ENCODE results near the gene RPL28.

The RPL28 gene

GRCh38 chr19:55372316-55373081 lies 13.2 kb upstream of the RPL28 start:
- in situ Hi-C loops (cut with MboI; ENCODE audit: low sequenced_read_pairs), result no loop called here

DNA sequence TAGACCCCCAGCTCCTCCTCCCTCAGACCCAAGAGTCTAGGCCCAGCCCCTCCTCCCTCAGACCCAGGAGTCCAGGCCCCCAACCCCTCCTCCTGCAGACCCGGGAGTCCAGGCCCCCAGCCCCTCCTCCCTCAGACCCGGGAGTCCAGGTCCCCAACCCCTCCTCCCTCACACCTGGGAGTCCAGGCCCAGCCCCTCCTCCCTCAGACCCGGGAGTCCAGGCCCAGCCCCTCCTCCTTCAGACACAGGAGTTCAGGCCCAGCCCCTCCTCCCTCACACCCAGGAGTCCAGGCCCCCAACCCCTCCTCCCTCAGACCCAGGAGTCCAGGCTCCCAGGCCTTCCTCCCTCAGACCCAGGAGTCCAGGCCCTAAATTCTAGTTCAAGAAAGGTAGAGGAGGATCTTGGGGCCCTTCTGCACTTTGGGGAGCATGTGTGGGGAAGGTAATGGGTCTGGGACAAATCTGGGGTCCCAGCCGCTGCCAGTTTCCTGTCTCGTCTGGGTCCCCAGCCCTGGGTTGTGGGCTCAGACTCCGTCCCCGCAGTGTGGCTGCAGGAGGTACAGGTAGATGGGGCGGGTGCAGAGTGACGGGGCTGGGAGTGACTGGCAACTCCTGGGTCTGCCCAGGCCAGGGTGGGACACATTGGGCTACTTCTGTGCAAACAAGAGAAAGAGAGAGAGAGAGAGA lies 12.3 kb upstream of the RPL28 start:
- in situ Hi-C loops (cut with MboI; ENCODE audit: low sequenced_read_pairs), result no loop called here

DNA sequence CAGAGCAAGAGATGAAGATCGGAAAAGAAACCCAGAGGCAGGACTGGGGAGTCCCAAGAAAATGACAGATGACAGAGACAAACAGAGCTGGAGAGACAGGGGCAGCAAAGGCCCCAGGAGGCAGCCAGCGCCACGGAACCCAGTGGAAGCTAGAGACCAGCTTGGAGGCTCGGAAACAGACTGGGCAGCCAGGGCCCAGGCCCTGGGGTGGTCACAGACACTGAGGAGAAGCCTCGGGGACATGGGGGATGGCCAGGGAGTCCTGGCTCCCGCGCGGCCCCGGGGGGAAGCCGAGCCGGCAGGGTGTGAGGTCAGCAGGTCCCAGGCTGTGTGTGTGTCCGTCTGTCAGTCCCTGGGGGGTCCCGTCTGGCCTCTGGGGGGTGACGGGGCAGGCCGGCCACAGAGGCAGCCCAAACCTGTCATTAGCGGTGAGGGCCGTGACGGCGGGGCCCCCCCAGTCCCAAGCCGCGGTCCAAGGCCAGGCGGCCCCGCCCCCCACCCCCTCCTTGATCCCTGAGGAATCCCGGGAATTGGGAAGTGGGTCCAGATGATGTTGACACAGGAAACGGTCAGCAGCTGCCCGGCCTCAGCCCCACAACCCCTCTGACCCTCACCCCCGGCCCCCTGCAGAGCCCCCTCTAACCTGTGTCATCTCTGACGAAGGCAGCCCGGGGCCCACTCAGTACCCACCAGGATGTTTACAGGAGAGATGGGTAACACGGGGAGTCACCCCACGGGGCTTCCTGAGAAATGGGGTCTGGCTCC lies 11.6 kb upstream of the RPL28 start:
- in situ Hi-C loops (cut with MboI; ENCODE audit: low sequenced_read_pairs), result no loop called here

DNA sequence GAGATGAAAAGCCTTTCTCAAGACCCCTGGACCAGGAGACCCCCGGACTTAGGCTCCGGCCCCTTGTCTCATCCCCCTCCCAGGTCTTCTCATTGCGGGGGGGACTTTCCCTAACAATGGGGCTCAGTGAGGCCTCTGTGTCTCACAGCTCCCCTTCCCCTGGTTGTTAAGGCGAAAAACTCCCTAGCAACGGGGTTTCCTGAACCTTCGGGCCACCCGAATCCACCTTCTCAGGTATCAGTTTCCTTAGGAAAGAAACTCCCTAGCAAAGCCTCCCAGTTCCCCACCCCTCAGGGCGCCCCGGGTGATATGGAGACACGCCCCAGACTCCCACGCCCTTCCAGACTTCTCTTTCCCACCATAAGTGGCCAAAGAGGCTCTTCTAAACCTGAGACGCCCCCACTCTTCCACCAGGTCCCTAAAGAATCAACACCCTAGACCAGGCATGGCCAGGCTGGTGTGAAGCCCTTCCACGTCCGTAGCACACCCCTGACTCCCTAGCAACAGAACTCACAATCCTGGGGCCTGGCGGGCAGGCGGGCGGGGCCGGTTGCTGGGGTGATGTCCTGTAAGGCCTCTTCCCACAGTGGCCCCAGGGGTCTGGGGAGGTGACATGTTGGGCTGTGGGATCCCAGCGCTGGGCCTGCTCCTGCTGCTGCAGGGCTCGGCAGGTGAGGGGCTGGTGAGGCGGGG lies 9.3 kb upstream of the RPL28 start, which contains the start of gene TMEM190:
Gene TMEM190, plus strand, starts transcription at position 586 of the 693 bp plus-strand sequence. Its CDS starts 28 bp downstream, at position 614.
- in situ Hi-C loops (cut with MboI; ENCODE audit: low sequenced_read_pairs), result no loop called here

GRCh38 chr19:55377356-55378131 lies 8.2 kb upstream of the RPL28 start:
- in situ Hi-C loops (cut with MboI; ENCODE audit: low sequenced_read_pairs), result no loop called here

DNA sequence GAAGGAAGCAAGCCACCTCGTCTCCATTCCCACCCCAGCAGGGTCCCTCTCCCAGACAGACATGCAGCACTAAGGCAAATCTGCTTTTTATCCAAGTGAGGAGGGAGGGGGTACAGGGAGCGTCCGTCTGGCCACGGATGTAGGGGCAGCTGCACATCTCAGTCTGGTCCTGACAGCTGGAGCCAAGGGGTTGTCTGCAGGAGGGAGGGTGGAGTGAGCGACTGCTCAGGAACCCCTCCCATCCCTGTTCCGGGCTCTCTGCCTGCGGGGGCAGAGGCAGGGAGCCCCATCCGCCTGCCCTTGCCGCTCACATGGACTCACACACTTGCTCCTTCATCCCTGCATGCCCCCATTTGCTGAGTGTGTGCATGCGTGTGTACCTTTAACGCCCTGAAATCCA lies 6.6 kb upstream of the RPL28 start:
- in situ Hi-C loops (cut with MboI; ENCODE audit: low sequenced_read_pairs), result no loop called here

DNA sequence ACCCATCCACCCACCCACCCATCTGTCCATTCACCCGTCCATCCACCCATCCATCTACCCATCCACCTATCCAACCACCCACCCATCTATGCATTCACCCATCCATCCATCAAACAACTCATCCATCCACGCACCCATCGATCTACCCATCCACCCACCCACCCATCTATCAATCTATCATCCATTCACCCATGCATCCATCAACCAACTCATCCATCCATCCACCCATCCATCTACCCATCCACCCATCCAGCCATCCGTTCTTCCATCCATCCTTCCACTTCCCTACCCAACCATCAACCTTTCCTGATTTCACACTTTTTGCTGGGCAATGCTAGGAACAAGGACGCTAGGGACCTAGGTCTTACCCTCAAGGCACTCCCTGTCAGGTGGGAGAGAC lies 3.7 kb upstream of the RPL28 start:
- in situ Hi-C loops (cut with MboI; ENCODE audit: low sequenced_read_pairs), result no loop called here

DNA sequence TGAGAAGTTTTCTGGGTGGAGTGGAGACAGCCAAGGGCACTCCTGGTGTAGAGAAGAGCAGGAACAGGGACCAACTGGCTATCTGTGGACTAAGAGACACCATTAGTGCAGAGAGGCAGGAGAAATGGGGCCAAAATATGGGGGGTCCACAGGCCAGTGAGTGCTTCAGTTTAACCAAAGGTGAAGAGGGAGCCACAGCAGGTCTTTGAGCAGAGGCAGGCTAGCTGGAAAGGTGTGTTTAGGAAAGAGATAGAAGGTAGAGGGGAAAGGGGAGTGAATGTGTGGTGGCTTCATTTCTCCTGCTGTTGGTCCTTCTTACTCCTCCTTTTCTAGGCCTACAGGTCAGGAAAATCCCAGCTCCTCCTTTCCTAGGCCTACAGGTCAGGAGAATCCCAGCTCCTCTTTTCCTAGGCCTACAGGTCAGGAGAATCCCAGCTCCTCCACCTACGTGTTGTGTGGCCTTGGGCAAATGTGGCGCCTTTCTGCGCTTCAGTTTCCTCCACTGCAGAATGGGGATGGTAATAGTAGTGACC lies 3.1 kb upstream of the RPL28 start:
- in situ Hi-C loops (cut with MboI; ENCODE audit: low sequenced_read_pairs), result no loop called here

- in situ Hi-C loops (cut with MboI; ENCODE audit: low sequenced_read_pairs), result no loop called here
These were observed 2.2 kb upstream of the RPL28 start for GRCh38 chr19:55383279-55384130.

GRCh38 chr19:55384131-55384919 lies 1.4 kb upstream of the RPL28 start, which contains the start of gene TMEM238:
TMEM238 (minus strand) TSS chr19:55384292; CDS start chr19:55384259, 33 bp downstream.
- in situ Hi-C loops (cut with MboI; ENCODE audit: low sequenced_read_pairs), result no loop called here

DNA sequence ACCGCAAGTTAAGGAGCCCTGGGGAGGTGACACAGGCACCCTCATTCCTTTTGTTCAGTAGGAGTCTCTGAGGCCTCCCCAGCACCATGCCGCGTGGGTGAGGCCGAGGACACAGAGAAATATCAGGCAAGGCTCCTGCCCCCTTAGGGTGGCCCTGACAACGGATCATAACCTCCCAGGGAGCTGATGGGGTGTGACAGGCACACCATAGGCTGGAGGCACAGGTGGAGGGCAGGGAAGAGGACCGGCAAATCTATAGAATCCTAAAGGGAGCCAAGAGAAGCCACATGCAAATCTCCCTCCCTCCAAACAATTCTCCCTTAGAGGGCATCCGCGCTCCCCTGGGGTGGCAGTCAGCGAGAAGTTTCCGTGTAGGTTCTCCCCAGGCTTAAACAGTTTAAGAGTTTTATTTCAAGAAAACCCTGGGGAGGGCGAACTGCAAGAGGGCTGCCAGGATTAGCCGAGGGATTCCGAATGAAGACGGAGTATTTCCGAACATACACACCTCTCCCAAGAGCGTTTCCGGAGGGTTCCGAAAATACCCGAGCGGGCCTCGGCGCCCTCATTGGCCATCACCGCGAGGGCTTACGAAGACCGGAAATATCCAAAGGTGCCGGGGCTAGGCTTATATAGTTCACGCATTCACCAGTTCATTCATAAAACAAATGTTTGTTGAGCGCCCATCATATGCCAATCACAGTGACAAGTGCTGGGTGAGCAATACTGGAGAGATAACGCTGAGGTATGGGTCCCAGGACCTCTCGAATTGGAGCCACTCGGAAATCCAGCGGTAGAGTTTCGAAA lies 610 bp upstream of the RPL28 start:
- in situ Hi-C loops (cut with MboI; ENCODE audit: low sequenced_read_pairs), result no loop called here

- in situ Hi-C loops (cut with MboI; ENCODE audit: low sequenced_read_pairs), result no loop called here
These were observed 800 bp downstream of the RPL28 start for GRCh38 chr19:55386493-55386971.

- in situ Hi-C loops (cut with MboI; ENCODE audit: low sequenced_read_pairs), result no loop called here
These were observed 2.2 kb downstream of the RPL28 start for GRCh38 chr19:55387736-55388497.

- in situ Hi-C loops (cut with MboI; ENCODE audit: low sequenced_read_pairs), result no loop called here
These were observed 3.9 kb downstream of the RPL28 start for GRCh38 chr19:55389386-55390317.

DNA sequence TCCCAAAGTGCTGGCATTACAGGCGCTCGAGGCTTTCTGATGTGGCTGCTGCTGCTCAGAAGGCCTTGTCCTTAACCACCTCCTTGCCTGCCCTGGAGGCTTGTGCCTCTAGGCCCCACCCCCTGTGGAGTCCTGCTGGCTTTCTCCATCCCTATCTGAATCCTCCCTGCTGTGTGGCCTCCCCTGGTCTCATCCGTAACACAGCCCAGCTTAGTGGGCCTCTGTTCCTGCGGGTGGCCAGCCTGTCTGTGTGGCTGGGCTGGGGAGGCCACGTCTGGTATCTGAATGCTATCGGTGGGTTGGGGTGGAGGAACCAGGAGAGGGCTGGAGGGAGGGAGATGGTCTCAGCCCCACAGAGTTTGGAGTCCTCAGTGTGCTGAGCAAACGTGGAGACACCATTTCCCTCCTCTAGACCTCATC lies 4.7 kb downstream of the RPL28 start:
- in situ Hi-C loops (cut with MboI; ENCODE audit: low sequenced_read_pairs), result no loop called here
